Heart left ventricle (tissue), 13 donors: Measurements from ENCODE around the gene FZD1.

Experiments
- POLR2A ChIP-seq, 2 donors: fragments of 450-650 bp; IDR thresholded peaks; one replicate each; pipeline ENCODE4 v1.6.1; 2017; ENCODE audit warnings: antibody characterized with exemption in 2 of 2, mild to moderate bottlenecking in 2 of 2, moderate library complexity in 2 of 2
- TF ChIP-seq, protein P1 (sequence below), 12 donors: fragments of 200-600 bp; sonication (generic) in 4 of 12; IDR thresholded peaks; one replicate each; pipeline versions ENCODE4 v1.5.0 to v1.8.0; 2018 to 2022; ENCODE audit warnings: antibody characterized with exemption in 12 of 12, mild to moderate bottlenecking in 5 of 12
- donor health status: ischemic (EF 13 %, LVEDD 7.1; RV severe dilation, severe dysfunction).
- donor health status: DM: no; HTN: yes; CAD: no.
- donor health status: DM: no; HTN: no; CAD: no.
- donor health status: ischemic (EF 25% LVEDD 6.9; RV normal size, moderate dysfunction).
- donor health status: ischemic (EF 25% LVEDD 5.7; RV mildly dilated, moderate dysfunction).
- donor health status: ischemic (EF 35%, LVEDD 5.7; RV mildly dilated, moderate dysfunction).
- donor health status: nonischemic (EF 11% LVEDD 7.7; RV severe dilation, severe dysfunction).
- donor health status: DM: yes; HTN: yes; CAD: no.
- donor health status: PGD.
- donor health status: ischemic (EF 29% LVEDD 5.4; RV normal size, mild dysfunction).
- donor health status: nonischemic (EF 23%, LVEDD 6.1; RV moderate dilation, normal function).

DNA sequence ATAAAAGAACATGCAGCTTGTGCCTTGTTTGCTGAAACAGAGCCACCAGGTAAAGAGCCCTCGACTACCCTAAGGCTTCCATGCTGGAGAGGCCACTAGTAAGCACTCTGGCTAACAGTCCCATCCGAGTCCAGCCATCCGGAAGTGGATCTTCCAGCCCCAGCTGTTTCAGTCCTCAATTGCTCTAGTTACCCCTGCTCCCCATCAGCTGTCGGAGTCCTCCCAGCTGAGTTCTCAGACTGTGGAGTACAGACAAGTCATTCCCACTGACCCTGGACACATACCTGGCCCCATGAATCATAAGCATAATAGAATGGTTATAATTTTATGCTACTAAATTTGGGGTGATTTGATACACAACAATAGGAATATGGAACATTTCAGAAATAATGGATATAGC lies 13.5 kb upstream of the FZD1 start:
- TF ChIP-seq POLR2A (IDR thresholded peaks at IDR 0.05), result no peak
- TF ChIP-seq, protein P1, sequence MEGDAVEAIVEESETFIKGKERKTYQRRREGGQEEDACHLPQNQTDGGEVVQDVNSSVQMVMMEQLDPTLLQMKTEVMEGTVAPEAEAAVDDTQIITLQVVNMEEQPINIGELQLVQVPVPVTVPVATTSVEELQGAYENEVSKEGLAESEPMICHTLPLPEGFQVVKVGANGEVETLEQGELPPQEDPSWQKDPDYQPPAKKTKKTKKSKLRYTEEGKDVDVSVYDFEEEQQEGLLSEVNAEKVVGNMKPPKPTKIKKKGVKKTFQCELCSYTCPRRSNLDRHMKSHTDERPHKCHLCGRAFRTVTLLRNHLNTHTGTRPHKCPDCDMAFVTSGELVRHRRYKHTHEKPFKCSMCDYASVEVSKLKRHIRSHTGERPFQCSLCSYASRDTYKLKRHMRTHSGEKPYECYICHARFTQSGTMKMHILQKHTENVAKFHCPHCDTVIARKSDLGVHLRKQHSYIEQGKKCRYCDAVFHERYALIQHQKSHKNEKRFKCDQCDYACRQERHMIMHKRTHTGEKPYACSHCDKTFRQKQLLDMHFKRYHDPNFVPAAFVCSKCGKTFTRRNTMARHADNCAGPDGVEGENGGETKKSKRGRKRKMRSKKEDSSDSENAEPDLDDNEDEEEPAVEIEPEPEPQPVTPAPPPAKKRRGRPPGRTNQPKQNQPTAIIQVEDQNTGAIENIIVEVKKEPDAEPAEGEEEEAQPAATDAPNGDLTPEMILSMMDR (IDR thresholded peaks at IDR 0.05), result no peak
